ENCODE measurements around the gene TAC3. TPM values are rescaled to one million over a fixed set of nuclear protein-coding genes. Genes with fewer than 3 reads are reported as not detected.

Gene TAC3
- total and polyA plus RNA-seq, 2 of the 8 experiments (the other 6 are each of a cell fraction or from before 2014, with no cell fraction given) = 9.7 to 45.3 TPM

GRCh38 chr12:57033431-57033830, 17.1 kb upstream of the TAC3 start:
- Histone ChIP-seq H3K27ac (ENCODE audit: low read depth, low read length) (no peak overlapping the region), H2BK5ac (ENCODE audit: low read depth, low read length) (no peak overlapping the region), H3K36me3 (ENCODE audit: control insufficient read depth in 2 of 4, insufficient read depth in 4 of 4, low read length in 3 of 4) (no peaks in the 10 kb centered on the region), H3K4ac (replicated peaks; ENCODE audit: insufficient read length, low read depth, low read length) (no peak overlapping the region), H3K4me1 (replicated peaks in 1 of 4; ENCODE audit: control insufficient read depth in 3 of 4, insufficient read depth in 4 of 4, low read length in 3 of 4) (peaks cover 0 to 8% (median 3%) of the 10 kb centered on the region in 4 experiments; a peak in 5 of 7 replicates), H2BK120ac (replicated peaks; ENCODE audit: low read depth, low read length) (no peak overlapping the region), H4K20me1 (replicated peaks in 1 of 2; ENCODE audit: control insufficient read depth in 1 of 2, insufficient read depth in 2 of 2, low read length in 2 of 2) (no peaks in the 10 kb centered on the region), H3K18ac (ENCODE audit: extremely low read depth, low read length) (no peak overlapping the region), H2BK15ac (ENCODE audit: low read length) (no peak overlapping the region), H2AFZ (ENCODE audit: low read length) (no peak overlapping the region), H2AK5ac (ENCODE audit: low read depth, low read length) (no peak overlapping the region), H3K4me2 (ENCODE audit: insufficient read depth in 1 of 2, low read depth in 2 of 2, low read length in 2 of 2) (no peak overlapping the region), H3K56ac (replicated peaks; ENCODE audit: insufficient read length, low read depth, low read length) (no peak overlapping the region), H3K27me3 (replicated peaks in 1 of 4; ENCODE audit: control insufficient read depth in 3 of 4, extremely low read depth in 1 of 4, insufficient read depth in 3 of 4, low read length in 3 of 4) (no peaks in the 10 kb centered on the region), H4K5ac (ENCODE audit: insufficient read length, low read depth, low read length) (no peak overlapping the region), H4K8ac (ENCODE audit: extremely low read depth, insufficient read depth, low read length) (no peak overlapping the region), H3K23me2 (ENCODE audit: low read depth, low read length) (no peaks in the 10 kb centered on the region; the same call in 1 of the 2 replicates), H2BK20ac (ENCODE audit: low read length) (no peak overlapping the region), H3K9me3 (ENCODE audit: insufficient read depth in 2 of 2, low read depth in 1 of 2, low read length in 1 of 2) (no peaks in the 10 kb centered on the region), H3K79me1 (ENCODE audit: low read depth, low read length) (no peaks in the 10 kb centered on the region), H3K9ac (replicated peaks in 1 of 4; ENCODE audit: extremely low read depth in 1 of 4, low read depth in 3 of 4, low read length in 3 of 4) (no peak overlapping the region), H3K79me2 (ENCODE audit: control insufficient read depth in 1 of 2, insufficient read depth in 2 of 2, low read length in 2 of 2) (no peaks in the 10 kb centered on the region), H4K91ac (replicated peaks; ENCODE audit: insufficient read length, low read length) (no peak overlapping the region), H2BK12ac (ENCODE audit: low read depth, low read length) (no peak overlapping the region), H3K14ac (ENCODE audit: insufficient read length) (no peak overlapping the region), H3K4me3 (ENCODE audit: extremely low read depth in 1 of 4, insufficient read depth in 2 of 4, low read depth in 3 of 4, low read length in 4 of 4) (no peak overlapping the region), H3K23ac (ENCODE audit: insufficient read length) (no peak overlapping the region)
- POLR2A ChIA-PET (ENCODE audit: partially characterized antibody) = interaction anchor here (0.7 to 1.8 kb wide), 5 partner anchors 15 to 94 kb away, joined by 3 to 5 read pairs (median 4); partner anchors contain the start of gene LRP1
- FAIRE-seq (no peak), DNase-seq (ENCODE audit: low read depth in 1 of 2, low spot score in 2 of 2) (no peak)
- CTCF ChIA-PET (ENCODE audit: partially characterized antibody) = interaction anchor here (1.0 to 6.5 kb wide), 10 partner anchors 9 to 268 kb away, joined by 3 to 51 read pairs (median 5); partner anchors contain the start of genes MYO1A and STAT6
- no peak for TF ChIP-seq SIX5 (IDR thresholded peaks at IDR 0.05; ENCODE audit: low read depth, low read length)
- no peak for TF ChIP-seq GABPA (IDR thresholded peaks at IDR 0.05; ENCODE audit: borderline replicate concordance, insufficient read depth, low read length)
- TF ChIP-seq TEAD4 (IDR thresholded peaks at IDR 0.05; ENCODE audit: low read depth, low read length) = no peak
- TF ChIP-seq EZH2 (IDR thresholded peaks at IDR 0.05; ENCODE audit: low read depth, low read length, severe bottlenecking) = no peak
- TF ChIP-seq BCL11A (IDR thresholded peaks at IDR 0.05; ENCODE audit: low read depth in 2 of 2, low read length in 2 of 2) = no peak
- 92% methylated on average over 3 of the region's 3 CpGs; no CpG with 5 or more reads in 1 of the 2 experiments for WGBS, 2 experiments (ENCODE audit: extremely low coverage in 1 of 2, insufficient coverage in 1 of 2, insufficient read length in 1 of 2, insufficient replicate concordance in 2 of 2, low coverage in 1 of 2, low lambda C conversion rate in 2 of 2, missing lambda C conversion rate in 1 of 2)

All from H1 (cell line).